Testis (tissue), 3 donors: ENCODE measurements around the gene TIPARP. TPM values are rescaled to one million over a fixed set of nuclear protein-coding genes. Genes with fewer than 3 reads are reported as not detected.

ENCODE experiments used
- DNase-seq: peaks from one replicate; pipeline ENCODE4 v3.0.0-alpha.2; 2019
- H3K27ac ChIP-seq, 2 donors: fragments of 200-600 bp; sonication (generic); one replicate each; pipeline ENCODE4 v1.5.1; 2019
- H3K27me3 ChIP-seq: fragments of 200-600 bp; sonication (generic); one replicate; pipeline ENCODE4 v1.5.1; 2019
- H3K36me3 ChIP-seq: fragments of 200-600 bp; sonication (generic); one replicate; pipeline ENCODE4 v1.5.1; 2017; ENCODE audit warnings: low read depth; ENCODE audit errors: missing control alignments
- H3K4me1 ChIP-seq: fragments of 200-600 bp; sonication (generic); one replicate; pipeline ENCODE4 v1.5.1; 2019
- H3K4me3 ChIP-seq, 2 donors: fragments of 200-600 bp; sonication (generic); one replicate each; pipeline ENCODE4 v1.5.1; 2017 to 2019
- H3K9me3 ChIP-seq: fragments of 200-600 bp; sonication (generic); one replicate; pipeline ENCODE4 v1.5.1; 2017
- CTCF ChIP-seq, 3 experiments: fragments of 450-650 bp in 2 of 3; fragments of 200-600 bp in 1 of 3; sonication (generic) in 1 of 3; IDR thresholded peaks; one replicate each; pipeline ENCODE4 v1.5.1; 2016 to 2019; ENCODE audit warnings: antibody characterized with exemption in 3 of 3, mild to moderate bottlenecking in 2 of 3, moderate library complexity in 1 of 3
- POLR2A ChIP-seq: fragments of 450-650 bp; IDR thresholded peaks from one replicate; pipeline ENCODE4 v1.6.1; 2017; ENCODE audit warnings: antibody characterized with exemption, mild to moderate bottlenecking, moderate library complexity
- WGBS, 2 donors: methylation state at CpG; one replicate each; pipeline ENCODE4 v1.1.5; 2018; 5-methylcytosine and 5-hydroxymethylcytosine counted together
- intact Hi-C: fragments of 100-400 bp; cut with DNase I; formaldehyde crosslinking; loops from one replicate; pipeline ENCODE4 v1.15.1; 2023; ENCODE audit warnings: low total_unique reads
- polyA plus RNA-seq: library from polyadenylated mRNA; stranded (reverse); fragments of 350-450 nt; fragmentation: Illumina TruSeq; extraction: RNeasy Lipid Tissue Mini Kit (QIAGEN cat#74804); gene quantifications from one replicate; pipeline ENCODE4 v1.2.3, GENCODE V29; 2014; ENCODE audit warnings: low read depth, low replicate concordance; ENCODE audit not compliant: insufficient read depth
- total RNA-seq, 2 donors: library from RNA; depleted of rRNA; stranded (reverse); fragments of >200 nt; gene quantifications; one replicate each; pipeline ENCODE4 v1.2.3, GENCODE V29; 2016

Gene TIPARP
- total and polyA plus RNA-seq, 3 donors from 2014 or later: 67.2 to 115 (median 70.7) TPM

DNA sequence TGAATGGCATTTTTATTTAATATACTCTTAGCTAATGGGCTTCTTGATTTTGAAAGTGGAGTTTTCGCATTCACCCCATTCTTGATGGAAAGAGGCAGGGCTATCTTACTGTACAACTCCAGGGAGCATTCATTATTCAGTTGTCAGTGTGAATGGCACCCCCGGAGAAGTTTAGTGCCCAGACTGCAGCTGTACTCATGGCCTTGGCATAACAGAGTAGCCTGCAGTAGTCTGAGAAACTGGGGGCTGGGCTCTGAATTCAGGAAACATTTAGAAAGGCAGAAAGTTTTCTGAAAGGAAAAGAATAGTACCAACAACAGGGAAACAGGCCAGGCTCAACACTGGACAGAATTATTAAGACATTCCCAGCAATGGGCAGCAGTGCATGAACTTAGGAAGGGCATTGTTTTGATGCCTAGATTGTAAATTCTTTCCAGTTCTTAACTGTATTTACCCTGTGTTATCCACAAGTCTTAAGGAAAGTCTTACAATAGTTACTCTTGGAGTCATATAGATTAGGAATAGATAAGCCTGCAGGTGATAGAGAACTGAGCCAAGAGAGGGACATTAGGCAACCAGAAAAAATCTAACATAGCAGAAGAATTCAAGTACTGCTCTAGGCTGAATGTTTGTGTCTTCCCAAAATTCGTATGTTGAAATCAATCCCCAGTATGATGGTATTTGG lies 44.4 kb downstream of the TIPARP start:
- H3K4me3 ChIP-seq: no peak overlapping the region
- 75% methylated on average over 3 of the region's 3 CpGs for WGBS, 2 donors
- H3K36me3 ChIP-seq: no peaks in the 10 kb centered on the region
- TF ChIP-seq CTCF (IDR thresholded peaks at IDR 0.05) (no peak), POLR2A (no peak)
- no peak overlapping the region for H3K27ac ChIP-seq
- no peaks in the 10 kb centered on the region for H3K27me3 ChIP-seq
- no peak for DNase-seq
- intact Hi-C loops: no loop called here
- H3K4me1 ChIP-seq: no peaks in the 10 kb centered on the region
- H3K9me3 ChIP-seq: no peaks in the 10 kb centered on the region

- no peaks in the 10 kb centered on the region for H3K4me1 ChIP-seq
- intact Hi-C loops: no loop called here
- H3K9me3 ChIP-seq: no peaks in the 10 kb centered on the region
- no peak overlapping the region for H3K4me3 ChIP-seq
- H3K27ac ChIP-seq: no peak overlapping the region
- 65 to 66% methylated on average over 2 of the region's 2 CpGs for WGBS, 2 donors
- DNase-seq: no peak
- H3K27me3 ChIP-seq: no peaks in the 10 kb centered on the region
- TF ChIP-seq POLR2A: no peak
- no peak for TF ChIP-seq CTCF (IDR thresholded peaks at IDR 0.05)
- H3K36me3 ChIP-seq: no peaks in the 10 kb centered on the region
Measured at GRCh38 chr3:156720826-156721225, 46.4 kb downstream of the TIPARP start.

DNA sequence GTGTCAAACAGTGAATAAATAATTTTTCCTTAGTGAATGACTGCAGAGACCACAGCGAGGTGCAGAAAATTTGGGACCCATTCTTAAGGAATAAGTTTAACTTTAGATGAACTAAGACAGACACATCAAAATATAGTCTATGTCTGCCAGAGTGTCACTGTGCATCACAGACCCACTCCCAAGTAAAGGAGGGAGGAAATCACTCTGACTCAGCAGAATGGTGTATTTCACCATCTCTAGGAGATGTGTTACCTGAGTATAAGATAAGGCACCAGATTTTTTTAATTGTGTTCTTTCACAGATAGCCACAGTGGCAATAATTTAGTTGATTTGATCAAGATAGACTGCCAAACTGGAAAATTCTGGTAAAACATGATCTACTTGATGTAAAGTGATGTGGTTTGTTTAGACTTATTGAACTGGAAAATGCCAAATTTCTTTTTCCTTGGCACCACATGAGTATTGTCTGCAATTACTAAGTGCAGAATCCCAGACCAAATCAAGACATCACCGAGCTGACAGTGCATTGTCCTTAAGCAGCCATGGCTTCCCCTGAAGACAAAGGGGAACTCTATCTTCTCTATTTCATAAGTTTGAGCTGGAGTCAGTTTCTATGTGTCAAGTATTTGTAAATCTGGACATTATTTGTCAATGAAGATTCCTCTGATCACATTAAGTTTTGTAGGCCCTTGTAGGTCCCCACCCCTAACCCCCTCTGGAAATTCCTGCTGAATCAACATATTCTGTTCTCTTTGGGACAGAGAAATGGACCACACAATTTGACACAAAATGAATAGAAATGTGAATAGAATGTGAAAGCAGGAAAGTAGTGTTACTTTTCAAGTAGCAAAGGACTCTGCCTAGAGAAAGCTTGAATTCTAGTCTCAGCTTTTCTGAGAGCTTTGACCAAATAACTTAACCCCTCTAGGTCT lies 47.6 kb downstream of the TIPARP start:
- H3K36me3 ChIP-seq: no peaks in the 10 kb centered on the region
- H3K9me3 ChIP-seq: no peaks in the 10 kb centered on the region
- intact Hi-C loops: no loop called here
- no peak for DNase-seq
- no peaks in the 10 kb centered on the region for H3K4me1 ChIP-seq
- WGBS, 2 donors: 97 to 98% methylated on average over 2 of the region's 2 CpGs
- no peaks in the 10 kb centered on the region for H3K27me3 ChIP-seq
- H3K27ac ChIP-seq: no peak overlapping the region
- H3K4me3 ChIP-seq: no peak overlapping the region
- no peak for TF ChIP-seq CTCF (IDR thresholded peaks at IDR 0.05)
- TF ChIP-seq POLR2A: no peak

DNA sequence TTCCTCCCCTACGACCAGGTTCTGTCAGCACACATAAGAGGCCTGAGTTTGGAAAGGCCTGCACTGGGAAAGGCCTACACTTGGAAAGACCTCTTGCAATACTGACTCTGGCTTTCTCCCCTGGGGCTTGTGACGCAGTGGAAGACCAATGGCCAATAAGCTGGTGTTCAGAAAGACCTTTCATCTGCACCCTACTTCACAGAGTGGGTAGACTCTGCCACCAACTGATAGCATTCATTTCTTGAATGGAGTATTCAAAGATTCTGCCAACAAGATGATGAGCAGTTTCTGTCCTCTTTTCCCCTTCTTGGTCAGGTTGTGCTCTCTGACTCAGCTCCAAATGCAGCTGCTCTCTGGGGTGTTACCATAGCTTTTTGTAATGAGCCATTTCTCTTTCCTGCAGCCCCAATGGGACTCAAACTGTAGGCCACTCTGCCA lies 48.8 kb downstream of the TIPARP start:
- no peaks in the 10 kb centered on the region for H3K9me3 ChIP-seq
- no peaks in the 10 kb centered on the region for H3K4me1 ChIP-seq
- H3K4me3 ChIP-seq: no peak overlapping the region
- no peak overlapping the region for H3K27ac ChIP-seq
- H3K36me3 ChIP-seq: no peaks in the 10 kb centered on the region
- intact Hi-C loops: no loop called here
- 82 to 93% methylated on average over 2 of the region's 2 CpGs for WGBS, 2 donors
- no peak for DNase-seq
- H3K27me3 ChIP-seq: no peaks in the 10 kb centered on the region
- no peak for TF ChIP-seq POLR2A
- no peak for TF ChIP-seq CTCF (IDR thresholded peaks at IDR 0.05)
